Heart left ventricle (tissue), 16 donors: ENCODE results near the gene PARD3. TPM values are rescaled to one million over a fixed set of nuclear protein-coding genes. Genes with fewer than 3 reads are reported as not detected.

Experiments used
- ATAC-seq, 4 donors: fragments of 200-7000 bp; cut with Tn5 transposase; one replicate each; pipeline ENCODE4 v1.9.1; 2020 to 2022; ENCODE audit warnings: moderate library complexity in 4 of 4, mild to moderate bottlenecking in 3 of 4, moderate number of reproducible peaks in 1 of 4
- DNase-seq, 5 donors: peaks; one replicate each; pipeline ENCODE4 v3.0.0-alpha.2; 2020
- H3K27ac ChIP-seq, 12 donors: fragments of 200-600 bp; sonication (generic) in 4 of 12; one replicate each; pipeline versions ENCODE4 v1.5.0 to v1.8.0; 2016 to 2022; ENCODE audit warnings: mild to moderate bottlenecking in 2 of 12
- H3K27me3 ChIP-seq, 9 donors: fragments of 200-600 bp; sonication (generic) in 2 of 9; one replicate each; pipeline versions ENCODE4 v1.5.1 to v1.8.0; 2016 to 2022; ENCODE audit warnings: mild to moderate bottlenecking in 3 of 9
- H3K36me3 ChIP-seq, 9 donors: fragments of 200-600 bp; sonication (generic) in 2 of 9; one replicate each; pipeline versions ENCODE4 v1.5.0 to v1.8.0; 2018 to 2022; ENCODE audit warnings: mild to moderate bottlenecking in 2 of 9
- H3K4me1 ChIP-seq, 12 donors: fragments of 200-600 bp; sonication (generic) in 4 of 12; one replicate each; pipeline versions ENCODE4 v1.5.0 to v1.8.0; 2016 to 2022; ENCODE audit warnings: mild to moderate bottlenecking in 3 of 12
- H3K4me3 ChIP-seq, 12 donors: fragments of 200-600 bp; sonication (generic) in 4 of 12; one replicate each; pipeline versions ENCODE4 v1.5.0 to v1.8.0; 2017 to 2022; ENCODE audit warnings: mild to moderate bottlenecking in 9 of 12, moderate library complexity in 4 of 12
- H3K9me3 ChIP-seq, 12 donors: fragments of 200-600 bp; sonication (generic) in 4 of 12; one replicate each; pipeline versions ENCODE4 v1.5.0 to v1.8.0; 2016 to 2022; ENCODE audit warnings: mild to moderate bottlenecking in 1 of 12
- CTCF ChIP-seq, 12 donors: fragments of 200-600 bp; sonication (generic) in 4 of 12; IDR thresholded peaks; one replicate each; pipeline versions ENCODE4 v1.5.0 to v1.8.0; 2018 to 2022; ENCODE audit warnings: antibody characterized with exemption in 12 of 12, mild to moderate bottlenecking in 5 of 12
- POLR2A ChIP-seq, 2 donors: fragments of 450-650 bp; IDR thresholded peaks; one replicate each; pipeline ENCODE4 v1.6.1; 2017; ENCODE audit warnings: antibody characterized with exemption in 2 of 2, mild to moderate bottlenecking in 2 of 2, moderate library complexity in 2 of 2
- WGBS, 4 donors: extraction: QIAGEN DNeasy Blood & Tissue Kit in 2 of 4; methylation state at CpG; one replicate each; pipeline versions ENCODE4 v1.1.5 to v1.1.7; 2013 to 2018; 5-methylcytosine and 5-hydroxymethylcytosine counted together
- intact Hi-C, 10 donors: fragments of 100-400 bp; cut with DNase I; formaldehyde crosslinking; loops; one replicate each; pipeline versions ENCODE4 v1.11.1 to v1.14.2; 2022
- polyA plus RNA-seq, 2 donors: library from polyadenylated mRNA; stranded (reverse); fragments of 200-250 nt; gene quantifications; one replicate each; pipeline ENCODE4 v1.2.3, GENCODE V29; 2013
- total RNA-seq, 9 donors: library from RNA; depleted of rRNA in 2 of 9; stranded (reverse); fragments of >200 nt in 2 of 9; fragmentation: NEBNext Ultra II Directional in 3 of 9; extraction: Animal tissue kit (Norgen Biotek cat#: 25700) in 3 of 9; gene quantifications; one replicate each; pipeline versions ENCODE4 v1.1.0 to v1.2.4, GENCODE V29; 2016 to 2023
- donor health status: ischemic (EF 13 %, LVEDD 7.1; RV severe dilation, severe dysfunction).
- donor health status: healthy with polysubstance abuse.
- donor health status: DM: no; HTN: yes; CAD: no.
- donor health status: DM: no; HTN: no; CAD: no.
- donor health status: ischemic (EF 25% LVEDD 6.9; RV normal size, moderate dysfunction).
- donor health status: ischemic (EF 25% LVEDD 5.7; RV mildly dilated, moderate dysfunction).
- donor health status: healthy.
- donor health status: DM: yes; HTN: yes; CAD: no.
- donor health status: ischemic (EF 35%, LVEDD 5.7; RV mildly dilated, moderate dysfunction).
- donor health status: nonischemic (EF 11% LVEDD 7.7; RV severe dilation, severe dysfunction).
- donor health status: DM: yes; HTN: yes; CAD: no.
- donor health status: PGD.
- donor health status: ischemic (EF 29% LVEDD 5.4; RV normal size, mild dysfunction).
- donor health status: nonischemic (EF 23%, LVEDD 6.1; RV moderate dilation, normal function).

Gene PARD3
- total and polyA plus RNA-seq, 11 donors, result 24.8 to 69.7 (median 33.1) TPM

- no peaks in the 10 kb centered on the region for H3K27me3 ChIP-seq
- H3K4me3 ChIP-seq, result no peak overlapping the region
- TF ChIP-seq POLR2A (IDR thresholded peaks at IDR 0.05), result no peak
- no peak for TF ChIP-seq CTCF (IDR thresholded peaks at IDR 0.05)
- ATAC-seq, result no peak
- DNase-seq, result no peak
- H3K36me3 ChIP-seq, result no peaks in the 10 kb centered on the region
- peaks cover 0 to 60% (median 27%) of the 10 kb centered on the region in 12 donors for H3K4me1 ChIP-seq
- intact Hi-C loops, result no loop called here
- H3K27ac ChIP-seq, result no peak overlapping the region
- no peaks in the 10 kb centered on the region for H3K9me3 ChIP-seq
- WGBS, 4 donors, result 55 to 82% (median 67%) methylated on average over 1 of the region's 1 CpG
These were observed 53.6 kb downstream of the PARD3 start for GRCh38 chr10:34761453-34761852.

- 47 to 71% (median 61%) methylated on average over 1 of the region's 1 CpG for WGBS, 4 donors
- intact Hi-C loops, result no loop called here
- DNase-seq (peak in 2 of 5 donors; percentile 52 to 62), ATAC-seq (peak in 3 of 4 donors; percentile 62 to 87 (median 84))
- TF ChIP-seq POLR2A (IDR thresholded peaks at IDR 0.05), result no peak
- TF ChIP-seq CTCF (IDR thresholded peaks at IDR 0.05), result no peak
- H3K9me3 ChIP-seq, result no peaks in the 10 kb centered on the region
- H3K27me3 ChIP-seq, result no peaks in the 10 kb centered on the region
- no peaks in the 10 kb centered on the region for H3K36me3 ChIP-seq
- no peak overlapping the region for H3K4me3 ChIP-seq
- peaks cover 0 to 51% (median 20%) of the 10 kb centered on the region in 12 donors for H3K4me1 ChIP-seq
- H3K27ac ChIP-seq, result peak overlapping the region in 2 of 12 donors; percentile 18 to 20
These were observed 54.5 kb downstream of the PARD3 start for GRCh38 chr10:34760606-34761005.

GRCh38 chr10:34759837-34760215 lies 55.3 kb downstream of the PARD3 start:
- H3K9me3 ChIP-seq, result no peaks in the 10 kb centered on the region
- H3K4me3 ChIP-seq, result no peak overlapping the region
- ATAC-seq (no peak), DNase-seq (no peak)
- 70 to 79% (median 72%) methylated on average over 6 of the region's 6 CpGs for WGBS, 4 donors
- no peaks in the 10 kb centered on the region for H3K36me3 ChIP-seq
- TF ChIP-seq POLR2A (IDR thresholded peaks at IDR 0.05), result no peak
- TF ChIP-seq CTCF (IDR thresholded peaks at IDR 0.05), result no peak
- H3K27ac ChIP-seq, result peak overlapping the region in 3 of 12 donors; percentile 15 to 21 (median 20)
- intact Hi-C loops, result no loop called here
- peaks cover 0 to 51% (median 16%) of the 10 kb centered on the region in 12 donors for H3K4me1 ChIP-seq
- H3K27me3 ChIP-seq, result no peaks in the 10 kb centered on the region

GRCh38 chr10:34759161-34759836 lies 55.8 kb downstream of the PARD3 start:
- TF ChIP-seq POLR2A (IDR thresholded peaks at IDR 0.05) (no peak), CTCF (IDR thresholded peaks at IDR 0.05) (no peak)
- peak overlapping the region in 3 of 12 donors; percentile 15 to 21 (median 20) for H3K27ac ChIP-seq
- ATAC-seq (peak in 3 of 4 donors; percentile 45 to 67 (median 55)), DNase-seq (no peak)
- no peaks in the 10 kb centered on the region for H3K36me3 ChIP-seq
- H3K27me3 ChIP-seq, result no peaks in the 10 kb centered on the region
- no peaks in the 10 kb centered on the region for H3K9me3 ChIP-seq
- no peak overlapping the region for H3K4me3 ChIP-seq
- 72 to 78% (median 75%) methylated on average over 9 of the region's 9 CpGs for WGBS, 4 donors
- peaks cover 0 to 54% (median 17%) of the 10 kb centered on the region in 12 donors for H3K4me1 ChIP-seq
- intact Hi-C loops, result no loop called here
